Measurements from ENCODE around the gene C12orf43.
A peak's percentile ranks its signal among the peaks of the same experiment; 100 is the strongest.

The C12orf43 gene

GRCh38 chr12:120971299-120972180, 44.7 kb downstream of the C12orf43 start:
- in situ Hi-C loops (cut with MboI; ENCODE audit: low sequenced_read_pairs, unreplicated experiment), result no loop called here
- peak; percentile 81 for DNase-seq (ENCODE audit: low spot score)
- peak; percentile 65 for TF ChIP-seq CTCF (IDR thresholded peaks at IDR 0.05; ENCODE audit: borderline replicate concordance, control extremely low read depth, extremely low read depth, insufficient read depth, missing control alignments)

GRCh38 chr12:120970310-120970709, 46.0 kb downstream of the C12orf43 start:
- no peak for TF ChIP-seq CTCF (IDR thresholded peaks at IDR 0.05; ENCODE audit: borderline replicate concordance, control extremely low read depth, extremely low read depth, insufficient read depth, missing control alignments)
- in situ Hi-C loops (cut with MboI; ENCODE audit: low sequenced_read_pairs, unreplicated experiment), result no loop called here
- DNase-seq (ENCODE audit: low spot score), result no peak

GRCh38 chr12:120965534-120966091, 50.7 kb downstream of the C12orf43 start:
- no peak for DNase-seq (ENCODE audit: low spot score)
- TF ChIP-seq CTCF (IDR thresholded peaks at IDR 0.05; ENCODE audit: borderline replicate concordance, control extremely low read depth, extremely low read depth, insufficient read depth, missing control alignments), result no peak
- in situ Hi-C loops (cut with MboI; ENCODE audit: low sequenced_read_pairs, unreplicated experiment), result no loop called here

- TF ChIP-seq CTCF (IDR thresholded peaks at IDR 0.05; ENCODE audit: borderline replicate concordance, control extremely low read depth, extremely low read depth, insufficient read depth, missing control alignments), result no peak
- DNase-seq (ENCODE audit: low spot score), result no peak
- in situ Hi-C loops (cut with MboI; ENCODE audit: low sequenced_read_pairs, unreplicated experiment), result no loop called here
Observed at GRCh38 chr12:120964298-120964697, 52.0 kb downstream of the C12orf43 start.

- no peak for DNase-seq (ENCODE audit: low spot score)
- in situ Hi-C loops (cut with MboI; ENCODE audit: low sequenced_read_pairs, unreplicated experiment), result no loop called here
Observed at GRCh38 chr12:120962532-120963020, 53.7 kb downstream of the C12orf43 start.

More at GRCh38 chr12:120962532-120963020, 53.7 kb downstream of the C12orf43 start:
- TF ChIP-seq CTCF (IDR thresholded peaks at IDR 0.05; ENCODE audit: borderline replicate concordance, control extremely low read depth, extremely low read depth, insufficient read depth, missing control alignments), result no peak
